ENCODE results near the gene PTPMT1.
A peak's percentile ranks its signal among the peaks of the same experiment; 100 is the strongest.
"Not testable (repeated sequence)": the region's sequence is repeated elsewhere in the genome, so short reads cannot be mapped to it uniquely, and the experiment has no call there.

PTPMT1 gene, protein sequence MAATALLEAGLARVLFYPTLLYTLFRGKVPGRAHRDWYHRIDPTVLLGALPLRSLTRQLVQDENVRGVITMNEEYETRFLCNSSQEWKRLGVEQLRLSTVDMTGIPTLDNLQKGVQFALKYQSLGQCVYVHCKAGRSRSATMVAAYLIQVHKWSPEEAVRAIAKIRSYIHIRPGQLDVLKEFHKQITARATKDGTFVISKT
- total RNA-seq = 7.8 to 8.6 reads per million in 2 donors

DNA sequence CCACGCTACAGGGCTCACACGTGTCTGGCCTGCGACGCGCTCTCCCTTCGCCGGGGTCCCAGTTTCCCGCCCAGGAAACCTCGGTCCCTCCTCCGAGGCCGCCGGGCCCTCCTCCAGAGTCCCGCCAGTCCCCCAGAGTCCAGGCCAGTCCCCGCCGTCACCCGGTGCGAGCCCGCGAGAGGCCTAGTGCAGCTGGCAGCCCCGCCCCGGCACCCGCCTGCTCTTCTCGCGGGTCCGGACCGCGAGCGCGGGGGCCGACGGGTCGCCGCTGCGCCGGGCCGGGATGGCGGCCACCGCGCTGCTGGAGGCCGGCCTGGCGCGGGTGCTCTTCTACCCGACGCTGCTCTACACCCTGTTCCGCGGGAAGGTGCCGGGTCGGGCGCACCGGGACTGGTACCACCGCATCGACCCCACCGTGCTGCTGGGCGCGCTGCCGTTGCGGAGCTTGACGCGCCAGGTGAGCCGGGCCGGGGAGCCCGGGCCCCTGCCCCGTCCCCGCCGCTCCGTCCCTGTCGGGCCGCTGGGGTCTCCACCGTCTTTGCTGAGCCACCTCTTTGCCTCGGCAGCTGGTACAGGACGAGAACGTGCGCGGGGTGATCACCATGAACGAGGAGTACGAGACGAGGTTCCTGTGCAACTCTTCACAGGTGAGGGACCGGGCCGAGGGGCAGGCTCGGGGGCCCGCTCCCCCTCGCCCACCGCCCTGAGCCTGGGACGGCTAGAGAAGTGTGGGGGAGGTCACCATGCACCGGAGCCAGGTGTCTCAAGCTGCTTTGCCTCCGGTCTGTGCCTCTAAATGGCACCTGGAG, at the start of gene PTPMT1:
TSS of gene PTPMT1 (plus strand) at position 260 of the 809 bp plus-strand sequence. CDS start at position 284, 24 bp downstream.
- peak; percentile 47 for DNase-seq

DNA sequence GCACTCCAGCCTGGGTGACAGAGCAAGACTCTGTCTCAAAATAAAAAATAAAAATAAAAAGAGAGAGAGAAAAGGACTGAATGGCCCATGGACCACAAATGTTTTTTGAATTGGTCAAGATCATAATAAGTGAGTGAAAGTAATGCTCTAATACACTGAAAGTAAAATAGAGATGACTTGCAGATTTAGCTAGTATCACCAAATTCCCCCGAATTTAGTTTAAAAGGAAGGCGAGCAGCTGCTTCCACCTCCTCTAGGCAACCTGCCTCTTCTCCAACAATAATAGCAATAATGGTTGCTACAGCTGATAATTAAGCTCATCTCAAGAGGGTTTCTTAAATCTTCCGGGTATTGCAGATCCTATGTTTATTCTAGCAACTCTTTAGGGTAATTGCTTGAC, 49.2 kb upstream of the PTPMT1 start:
- DNase-seq = no peak

DNA sequence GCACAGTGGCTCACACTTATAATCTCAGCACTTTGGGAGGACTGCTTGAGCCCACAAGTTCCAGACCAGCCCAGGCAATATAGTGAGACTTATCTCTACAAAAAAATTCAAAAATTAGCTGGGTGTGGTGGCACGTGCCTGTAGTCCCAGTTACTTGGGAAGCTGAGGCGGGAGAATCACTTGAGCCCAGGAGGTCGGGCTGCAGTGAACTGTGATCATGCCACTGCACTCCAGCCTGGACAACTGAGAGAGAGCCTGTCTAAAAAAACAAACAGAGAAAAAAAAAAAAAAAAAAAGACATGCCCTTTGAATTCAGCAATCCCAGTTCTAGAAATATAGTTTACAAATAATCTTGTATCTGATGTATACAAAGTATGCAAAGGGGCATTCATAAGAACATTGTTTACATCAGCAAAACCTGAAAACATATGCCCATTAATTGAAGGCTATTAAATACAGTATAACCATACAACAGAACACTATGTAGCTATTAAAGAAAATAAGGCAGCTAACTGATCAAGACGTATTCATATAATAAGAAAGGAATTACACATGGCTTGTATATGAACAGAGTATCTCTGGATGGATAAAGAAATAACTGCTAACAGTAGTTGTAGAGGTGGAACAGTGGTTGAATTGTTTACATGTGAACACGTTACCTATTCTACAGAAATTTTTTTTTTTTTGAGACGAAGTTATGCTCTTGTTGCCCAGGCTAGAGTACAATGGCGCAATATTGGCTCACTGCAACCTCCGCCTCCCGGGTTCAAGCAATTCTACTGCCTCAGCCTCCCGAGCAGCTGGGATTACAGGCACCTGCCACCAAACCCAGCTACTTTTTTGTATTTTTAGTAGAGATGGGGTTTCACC, 48.2 kb upstream of the PTPMT1 start:
- DNase-seq = no peak

DNA sequence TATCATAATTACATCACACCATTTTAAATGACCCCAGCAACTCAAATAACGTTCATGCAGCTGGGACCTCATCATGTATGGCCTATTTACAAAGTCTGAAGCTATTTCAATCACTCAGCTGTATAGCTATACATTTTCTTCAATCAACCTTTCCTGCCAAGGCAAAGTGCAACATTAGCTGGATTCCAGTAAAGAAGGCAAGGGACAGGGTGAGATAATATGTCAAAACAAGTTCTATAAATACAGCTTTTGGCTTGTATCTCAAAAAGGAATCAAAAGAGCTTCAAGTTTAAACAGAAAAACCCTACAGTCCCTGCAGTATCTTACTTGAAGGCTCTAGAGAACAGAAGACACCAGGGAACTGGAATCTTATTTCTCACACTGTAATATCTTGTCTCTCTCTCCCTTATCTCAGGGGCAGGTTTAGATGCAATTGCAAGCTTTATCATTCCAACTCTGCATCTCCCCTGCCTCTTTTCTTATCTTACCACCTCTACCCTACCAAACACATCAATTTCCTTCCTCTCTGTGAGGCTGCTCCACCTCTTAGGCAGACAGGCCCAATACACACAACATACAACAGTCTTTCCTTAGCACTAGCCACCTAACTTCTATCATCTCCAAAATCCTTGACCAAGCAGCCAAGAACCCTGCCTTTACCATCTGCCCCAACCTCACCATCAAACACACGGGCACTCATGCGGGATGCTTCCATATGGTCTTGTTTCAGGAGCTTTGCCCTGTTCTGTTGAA, 47.0 kb upstream of the PTPMT1 start:
- DNase-seq = no peak

DNA sequence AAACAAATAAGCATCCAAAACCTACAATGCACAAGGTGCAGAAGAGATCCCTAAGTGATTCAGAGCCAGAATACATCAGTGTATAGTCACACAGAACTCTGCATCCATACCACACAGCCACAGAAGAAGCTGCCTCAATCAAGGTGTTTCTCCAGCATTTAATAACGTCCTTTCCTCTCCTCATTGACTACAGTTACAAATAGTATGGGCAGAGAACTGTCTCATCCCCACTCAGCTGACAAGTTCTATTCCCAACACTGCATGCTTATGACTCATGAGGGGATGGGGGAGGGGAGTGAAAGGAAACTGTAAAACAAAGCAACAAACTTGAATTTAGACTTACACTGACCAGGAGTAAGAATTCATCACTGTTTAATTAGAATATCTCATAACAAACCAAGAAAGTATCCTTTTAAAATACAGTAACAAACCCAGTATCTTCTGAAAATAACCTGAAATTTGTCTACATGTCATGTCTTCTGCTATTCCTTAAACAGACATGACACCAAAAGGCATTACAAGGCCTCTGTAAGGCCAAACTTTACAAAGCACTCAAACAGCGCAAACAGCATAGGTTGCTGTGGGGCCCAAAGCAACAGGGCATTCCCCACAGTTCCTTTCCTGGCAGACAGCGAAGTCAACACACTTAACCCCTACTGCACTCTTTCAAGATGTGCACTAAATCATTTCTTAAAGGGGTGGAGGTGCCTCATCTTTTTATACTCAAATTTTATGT, 41.7 kb upstream of the PTPMT1 start:
- no peak for DNase-seq

DNA sequence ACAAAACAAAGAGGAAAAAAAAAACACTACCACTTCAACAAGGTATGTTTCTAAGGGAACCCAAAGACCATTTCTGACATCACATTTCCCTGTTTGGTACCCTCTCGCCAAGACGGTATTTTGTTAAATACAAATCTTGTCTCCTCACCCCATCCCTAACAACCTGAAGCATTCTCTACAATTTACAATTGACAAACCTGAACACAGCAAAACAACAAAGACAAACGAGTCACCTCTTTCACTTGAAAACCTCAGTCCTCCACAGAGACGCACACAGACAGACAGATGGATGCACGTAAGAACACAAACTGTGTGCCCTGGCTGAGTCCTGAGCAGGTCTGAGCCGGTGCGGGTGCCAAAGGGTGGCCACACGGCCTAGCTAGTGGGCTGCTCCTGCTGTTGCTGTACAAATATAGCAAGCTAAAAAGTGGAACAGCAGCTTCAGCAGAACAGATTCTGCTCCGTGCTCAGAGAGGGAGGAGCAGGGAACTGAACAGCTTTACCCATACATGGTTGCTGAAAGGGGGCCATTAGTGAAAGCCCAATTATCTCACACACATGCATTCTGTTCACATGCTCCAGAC, 41.0 kb upstream of the PTPMT1 start:
- DNase-seq = no peak

DNA sequence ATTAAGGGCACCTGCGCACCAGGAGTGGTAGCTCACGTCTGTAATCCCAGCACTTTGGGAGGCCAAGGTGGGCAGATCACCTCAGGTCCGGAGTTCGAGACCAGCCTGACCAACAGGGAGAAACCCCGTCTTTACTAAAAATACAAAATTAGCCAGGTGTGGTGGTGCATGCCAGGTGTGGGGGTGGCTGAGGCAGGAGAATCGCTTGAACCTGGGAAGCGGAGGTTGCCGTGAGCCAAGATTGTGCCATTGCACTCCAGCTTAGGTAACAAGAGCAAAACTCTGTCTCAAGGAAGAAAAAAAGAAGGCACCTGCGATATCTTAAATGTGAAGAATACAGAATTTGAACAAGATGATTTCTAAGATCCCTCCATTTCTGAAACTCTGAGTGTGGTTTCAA, 39.4 kb upstream of the PTPMT1 start:
- DNase-seq = not testable (repeated sequence)

DNA sequence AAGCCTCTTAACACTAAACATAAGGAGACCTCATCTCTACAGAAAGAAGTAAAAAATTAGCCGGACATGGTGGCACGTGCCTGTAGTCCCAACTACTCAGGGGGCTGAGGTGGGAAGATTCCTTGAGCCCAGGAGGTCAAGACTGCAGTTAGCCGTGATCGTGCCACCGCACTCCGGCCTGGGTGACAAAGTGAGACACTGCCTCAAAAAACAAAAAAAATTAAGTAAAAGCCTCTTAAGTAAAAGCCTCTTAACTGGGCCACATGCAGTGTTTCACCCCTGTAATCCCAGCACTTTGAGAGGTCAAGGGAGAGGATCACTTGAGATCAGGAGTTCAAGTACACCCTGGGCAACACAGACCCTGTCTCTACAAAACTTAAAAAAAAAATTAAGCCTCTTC, 38.2 kb upstream of the PTPMT1 start:
- DNase-seq = no peak

DNA sequence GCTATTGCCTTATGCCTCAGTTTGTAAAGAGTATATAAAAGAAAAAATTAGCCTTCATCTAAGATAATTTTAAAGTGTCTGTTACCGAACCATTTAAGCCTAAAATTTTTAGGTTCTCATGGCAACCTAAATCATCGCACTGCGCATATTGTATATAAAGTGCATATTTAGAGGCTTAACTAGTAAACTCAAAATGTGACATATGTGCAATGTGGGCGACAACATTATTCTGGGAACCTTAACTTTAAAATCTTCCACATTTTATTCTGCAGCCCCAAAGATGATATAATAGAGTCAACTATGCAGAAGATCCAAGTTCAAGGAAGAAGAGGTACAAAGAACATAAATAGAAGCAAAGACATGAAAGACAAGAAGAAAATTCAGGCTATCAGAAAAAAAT, 35.4 kb upstream of the PTPMT1 start:
- no peak for DNase-seq

DNA sequence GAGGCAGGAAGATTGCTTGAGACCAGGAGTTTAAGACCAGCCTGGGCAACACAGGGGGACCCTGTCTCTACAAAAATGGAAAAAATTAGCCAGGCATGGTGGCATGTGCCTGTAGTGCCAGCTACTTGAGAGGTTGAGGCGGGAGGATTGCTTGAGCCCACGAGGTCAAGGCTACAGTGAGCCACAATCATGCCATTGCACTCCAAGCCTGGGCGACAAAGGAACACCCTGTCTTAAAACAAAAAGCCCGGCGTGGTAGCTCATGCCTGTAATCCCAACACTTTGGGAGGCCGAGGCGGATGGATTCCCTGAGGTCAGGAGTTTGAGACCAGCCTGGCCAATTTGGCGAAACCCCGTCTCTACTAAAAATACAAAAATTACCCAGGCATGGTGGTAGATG, 34.7 kb upstream of the PTPMT1 start:
- not testable (repeated sequence) for DNase-seq

DNA sequence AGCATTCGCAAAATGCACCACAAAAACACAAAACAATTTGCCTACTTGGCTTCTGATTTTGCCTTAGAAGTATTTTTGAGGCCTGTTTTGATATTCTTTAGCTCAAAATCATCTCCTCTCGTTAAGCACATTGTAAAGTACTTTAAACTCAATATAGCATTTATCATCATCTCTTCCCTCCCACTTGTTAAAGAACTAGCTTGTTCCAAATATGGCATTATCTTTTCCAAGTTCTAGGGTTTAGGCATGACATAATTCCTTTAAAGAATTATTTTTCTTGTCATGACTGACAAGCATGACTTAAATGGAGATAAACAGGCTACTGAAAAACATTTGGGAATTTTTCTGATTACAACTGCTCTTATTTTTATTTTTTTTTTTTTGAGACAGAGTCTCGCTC, 33.7 kb upstream of the PTPMT1 start:
- no peak for DNase-seq

DNA sequence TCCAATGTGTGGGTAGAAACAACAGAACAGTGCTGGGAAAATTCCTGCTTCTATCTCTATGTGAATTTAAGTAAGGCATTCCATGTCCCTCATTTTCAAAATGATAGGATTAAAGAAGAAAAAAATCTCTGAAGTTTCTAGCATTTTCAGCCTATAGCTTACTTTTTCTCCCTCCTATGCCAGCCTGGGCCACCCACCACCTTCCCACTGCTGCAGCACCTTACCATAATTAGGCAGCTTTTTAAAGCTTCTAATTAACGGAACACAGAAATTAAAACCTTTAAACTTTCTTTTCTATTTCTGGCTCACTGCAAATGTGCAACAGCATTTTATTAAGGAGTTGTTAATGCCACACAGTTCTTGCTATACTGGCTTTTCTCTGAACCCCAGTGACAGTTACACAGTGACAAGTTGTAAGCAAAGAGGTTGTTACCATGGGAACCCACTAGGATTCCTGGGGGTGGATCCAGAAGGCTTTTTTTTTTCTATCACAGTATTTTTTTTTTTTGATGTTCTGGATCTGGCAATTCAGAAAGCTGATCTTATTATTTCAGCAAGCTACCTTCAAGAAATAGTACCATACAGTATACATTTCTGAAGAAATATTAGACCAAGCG, 32.7 kb upstream of the PTPMT1 start:
- no peak for DNase-seq

DNA sequence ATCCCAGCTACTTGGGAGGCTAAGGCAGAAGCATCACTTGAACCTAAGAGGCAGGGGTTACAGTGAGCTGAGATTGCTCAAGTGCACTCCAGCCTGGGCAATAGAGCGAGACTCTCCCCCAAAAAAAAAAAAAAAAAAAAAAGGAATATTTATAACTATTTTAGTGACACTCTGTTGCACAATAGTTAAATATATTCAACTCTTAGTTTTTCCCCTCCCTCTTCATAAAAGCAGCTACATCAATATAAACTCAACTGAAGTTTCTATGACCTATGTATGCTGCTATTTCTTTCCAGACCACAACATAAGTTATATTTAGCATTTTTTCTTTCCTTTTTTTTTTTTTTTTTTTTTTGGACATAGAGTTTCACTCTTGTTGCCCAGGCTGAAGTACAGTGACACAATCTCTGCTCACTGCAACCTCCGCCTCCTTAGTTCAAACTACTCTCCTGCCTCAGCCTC, 31.7 kb upstream of the PTPMT1 start:
- DNase-seq = no peak

DNA sequence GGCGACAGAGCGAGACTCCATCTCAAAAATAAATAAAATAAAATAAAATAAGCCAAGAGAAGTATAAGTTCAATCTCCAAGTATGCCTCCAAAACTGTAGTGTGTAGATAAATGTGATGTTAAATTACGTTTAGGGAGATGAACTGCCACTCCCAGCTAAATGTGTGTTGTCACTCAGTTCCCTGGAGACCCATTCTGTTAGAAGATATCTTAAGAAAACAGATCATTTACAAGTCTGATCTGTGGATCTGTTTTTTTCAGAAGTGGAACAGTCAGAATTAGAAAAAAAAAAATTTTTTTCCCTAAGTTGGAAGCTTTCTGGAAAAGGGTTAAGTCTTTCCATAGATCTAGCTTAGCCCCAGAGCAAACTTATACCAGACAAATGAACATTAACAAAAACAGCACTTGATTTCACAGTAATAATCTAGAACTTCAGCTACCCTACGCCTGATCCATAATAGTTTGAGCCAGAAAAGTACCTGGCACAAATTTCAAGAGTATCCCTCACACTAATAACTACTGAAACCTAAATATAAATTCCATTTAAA, 30.6 kb upstream of the PTPMT1 start:
- DNase-seq = no peak

DNA sequence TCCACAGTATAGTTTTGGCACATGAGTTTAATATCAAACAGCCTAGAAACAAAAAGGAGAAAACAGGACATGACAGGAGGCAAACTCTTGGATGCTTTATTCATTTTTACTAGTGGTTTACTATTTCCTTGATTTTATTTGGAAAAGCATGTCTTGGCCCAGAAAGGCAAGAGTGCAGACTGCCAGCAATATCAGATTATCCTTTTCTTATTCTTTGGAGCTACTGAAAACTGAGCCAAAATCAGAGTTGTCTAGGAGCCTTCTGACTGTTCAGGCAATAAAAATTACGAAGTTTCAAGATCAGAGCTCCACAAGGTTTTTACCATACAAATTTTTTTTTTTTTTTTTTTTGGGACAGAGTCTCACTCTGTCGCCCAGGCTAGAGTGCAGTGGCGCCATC, 28.5 kb upstream of the PTPMT1 start:
- DNase-seq = no peak

DNA sequence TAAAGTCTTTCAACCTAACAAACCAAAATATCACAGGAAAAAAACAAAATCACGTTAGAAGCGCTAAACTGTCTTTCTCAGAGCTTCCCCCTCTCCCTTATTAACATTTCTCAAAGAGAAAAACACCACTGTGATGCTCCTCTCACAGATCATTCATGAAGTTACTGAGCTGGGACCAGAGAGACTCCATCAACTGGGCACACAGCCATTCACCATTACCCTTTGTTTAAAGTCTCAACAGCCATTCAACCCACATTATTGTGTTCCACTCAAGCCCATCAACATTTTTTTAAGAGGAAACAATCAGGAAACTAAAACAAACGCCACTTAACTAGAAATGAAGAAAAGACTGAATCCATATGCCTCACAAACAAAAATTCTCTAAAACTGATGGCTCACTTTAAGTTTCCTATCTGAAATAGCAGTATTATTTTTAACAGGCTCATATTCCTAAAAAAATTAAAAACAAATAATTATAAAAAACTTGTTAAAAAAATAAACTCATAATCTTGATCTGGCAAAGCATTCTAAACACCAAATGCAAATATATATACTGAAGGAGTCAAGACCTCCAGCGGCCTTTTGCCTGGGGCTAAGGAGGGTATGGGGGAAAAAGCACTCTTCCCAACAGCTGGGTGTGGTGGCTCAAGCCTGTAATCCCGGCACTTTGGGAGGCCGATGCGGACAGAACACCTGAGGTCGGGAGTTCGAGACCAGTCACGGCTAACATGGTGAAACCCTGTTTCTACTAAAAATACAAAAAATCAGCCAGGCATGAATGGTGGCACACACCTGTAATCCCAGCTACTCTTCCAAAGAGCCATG, 26.4 kb upstream of the PTPMT1 start:
- no peak for DNase-seq

DNA sequence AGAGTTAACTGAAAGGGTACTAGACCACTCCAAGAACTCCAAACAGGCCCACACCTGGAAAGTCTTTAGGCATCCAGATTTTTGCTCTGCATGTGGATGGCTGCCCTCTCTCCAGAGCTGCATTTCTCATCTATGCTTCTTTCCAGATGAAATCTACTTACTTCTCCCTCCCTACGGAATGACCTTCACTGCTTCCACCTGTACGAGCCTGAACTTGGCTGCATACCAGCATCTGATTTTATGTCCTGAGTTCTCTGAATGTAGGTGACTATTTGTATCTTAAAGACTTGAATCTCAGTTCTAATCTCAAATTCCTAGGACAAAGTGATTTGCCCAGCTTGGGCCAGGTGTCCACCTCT, 25.7 kb upstream of the PTPMT1 start:
- DNase-seq = no peak

DNA sequence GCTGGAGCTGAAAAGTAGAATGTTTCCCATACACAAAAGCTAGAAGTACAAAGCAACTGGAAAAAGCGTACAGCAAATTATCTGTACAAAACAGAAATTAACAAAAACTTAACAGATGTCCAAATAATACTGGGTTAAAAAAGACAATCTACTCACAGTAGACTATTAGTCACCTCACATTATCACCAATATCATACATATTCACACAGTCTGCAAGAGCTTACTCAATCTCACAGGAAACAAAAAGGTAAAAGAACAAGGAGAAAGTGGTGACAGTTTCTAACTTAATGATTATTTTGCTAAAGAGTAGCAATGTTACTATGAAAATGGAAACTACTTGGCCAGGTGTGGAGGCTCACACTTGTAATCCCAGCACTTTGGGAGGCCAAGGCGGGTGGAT, 24.3 kb upstream of the PTPMT1 start:
- no peak for DNase-seq

DNA sequence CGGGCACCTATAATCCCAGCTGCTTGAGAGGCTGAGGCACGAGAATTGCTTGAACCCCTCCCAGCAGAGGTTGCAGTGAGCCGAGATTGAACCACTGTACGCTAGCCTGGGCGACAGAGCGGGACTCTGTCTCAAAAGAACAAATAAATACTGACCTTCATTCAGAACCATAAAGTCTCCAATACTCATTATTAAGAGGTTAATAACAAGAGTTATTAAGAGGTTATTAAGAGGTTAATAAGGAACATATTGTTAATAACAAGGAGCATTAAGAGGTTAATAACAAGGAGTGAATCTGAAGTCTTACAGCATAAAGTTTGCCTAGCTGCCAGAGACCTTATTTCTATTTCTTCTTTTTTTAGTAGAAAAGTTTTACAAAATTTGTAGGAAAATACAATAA, 20.1 kb upstream of the PTPMT1 start:
- DNase-seq = no peak

DNA sequence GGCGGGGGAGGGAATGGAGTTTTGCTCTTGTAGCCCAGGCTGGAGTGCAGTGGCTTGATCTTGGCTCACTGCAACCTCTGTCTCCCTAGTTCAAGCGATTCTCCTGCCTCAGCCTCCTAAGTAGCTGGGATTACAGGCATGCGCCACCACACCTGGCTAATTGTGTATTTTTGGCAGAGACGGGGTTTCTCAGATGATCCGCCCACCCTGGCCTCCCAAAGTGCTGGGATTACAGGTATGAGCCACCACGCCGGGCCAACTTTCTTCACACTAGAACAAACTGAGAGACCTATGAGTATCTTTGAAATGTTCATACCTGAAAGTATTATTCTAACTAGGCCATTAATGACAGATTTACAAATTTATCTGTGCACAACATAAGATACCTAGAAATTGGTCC, 19.1 kb upstream of the PTPMT1 start:
- DNase-seq = not testable (repeated sequence)

Measured in activated gamma-delta T cell (primary cell).